Activated B cell treated with CpG ODN at 0.5 μM for 24 hours (primary cell): Measurements from ENCODE around the gene VSX2. TPM values are rescaled to one million over a fixed set of nuclear protein-coding genes. Genes with fewer than 3 reads are reported as not detected.

Experiments
- ATAC-seq: fragments of 200-7000 bp; cut with Tn5 transposase; one replicate; pipeline ENCODE4 v1.10.0; 2021; ENCODE audit warnings: low read depth, mild to moderate bottlenecking, moderate library complexity
- CTCF ChIA-PET: fragments of 350-600 bp; sonication (Branson Sonifier 250); formaldehyde crosslinking; loops from one replicate; lab custom pipeline; 2021; ENCODE audit warnings: antibody characterized with exemption; lab: Charles Lee
- POLR2A ChIA-PET: fragments of 350-600 bp; sonication (Branson Sonifier 250); formaldehyde crosslinking; loops from one replicate; lab custom pipeline; 2021; ENCODE audit warnings: antibody characterized with exemption; lab: Charles Lee
- DNase-seq: peaks from one replicate; pipeline ENCODE4 v3.0.0; 2022
- H3K27ac Mint-ChIP-seq: one replicate; pipeline ENCODE4 v1.8.0; 2020; ENCODE audit warnings: mixed read lengths
- H3K27me3 Mint-ChIP-seq: one replicate; pipeline ENCODE4 v1.8.0; 2021; ENCODE audit warnings: mixed read lengths
- H3K36me3 Mint-ChIP-seq: one replicate; pipeline ENCODE4 v1.8.0; 2021; ENCODE audit warnings: low read depth, mixed read lengths
- H3K4me1 Mint-ChIP-seq: one replicate; pipeline ENCODE4 v1.8.0; 2021; ENCODE audit warnings: mixed read lengths
- H3K4me3 Mint-ChIP-seq: one replicate; pipeline ENCODE4 v1.8.0; 2020; ENCODE audit warnings: mild to moderate bottlenecking, mixed read lengths
- H3K9me3 Mint-ChIP-seq: one replicate; pipeline ENCODE4 v1.8.0; 2020; ENCODE audit warnings: mixed read lengths
- CTCF ChIP-seq: fragments of 200-600 bp; IDR thresholded peaks from one replicate; pipeline ENCODE4 v1.8.0; 2022; ENCODE audit warnings: antibody characterized with exemption, mild to moderate bottlenecking
- intact Hi-C: fragments of 100-400 bp; cut with micrococcal nuclease; formaldehyde crosslinking; loops from one replicate; pipeline ENCODE4 v1.15.1; 2024
- total RNA-seq: library from RNA; stranded (reverse); gene quantifications from 2 replicates; pipeline ENCODE4 v1.2.3, GENCODE V29; 2022

The VSX2 gene
- total RNA-seq, 1 donor from 2014 or later, result not detected

- no peak for TF ChIP-seq CTCF
- ATAC-seq (no peak), DNase-seq (no peak)
- H3K27me3 Mint-ChIP-seq, result peaks cover 65% of the 10 kb centered on the region
- peak overlapping the region; percentile 68 for H3K4me3 Mint-ChIP-seq
- no peaks in the 10 kb centered on the region for H3K36me3 Mint-ChIP-seq
- peaks cover 26% of the 10 kb centered on the region for H3K4me1 Mint-ChIP-seq
- H3K27ac Mint-ChIP-seq, result no peak overlapping the region
- intact Hi-C loops, result no loop called here
- no peaks in the 10 kb centered on the region for H3K9me3 Mint-ChIP-seq
- CTCF ChIA-PET, result no interaction called here
- POLR2A ChIA-PET, result no interaction called here
Observed at GRCh38 chr14:74239848-74240793, 872 bp downstream of the VSX2 start.

GRCh38 chr14:74240794-74241651 is 1.8 kb downstream of the VSX2 start:
- no peaks in the 10 kb centered on the region for H3K9me3 Mint-ChIP-seq
- peaks cover 71% of the 10 kb centered on the region for H3K27me3 Mint-ChIP-seq
- no peak overlapping the region for H3K27ac Mint-ChIP-seq
- intact Hi-C loops, result no loop called here
- H3K36me3 Mint-ChIP-seq, result no peaks in the 10 kb centered on the region
- DNase-seq (no peak), ATAC-seq (peak; percentile 45)
- ChIA-PET POLR2A (no interaction called here), CTCF (interaction anchor here (1.1 kb wide), 1 partner anchor 22 kb away, joined by 3 read pairs; no protein-coding TSS in a partner anchor)
- peak overlapping the region; percentile 68 for H3K4me3 Mint-ChIP-seq
- no peak for TF ChIP-seq CTCF
- peaks cover 26% of the 10 kb centered on the region for H3K4me1 Mint-ChIP-seq

- ChIA-PET POLR2A (interaction anchor here (0.7 kb wide), 1 partner anchor 120 kb away, joined by 4 read pairs; no protein-coding TSS in a partner anchor), CTCF (interaction anchor here (1.1 kb wide), 1 partner anchor 23 kb away, joined by 3 read pairs; no protein-coding TSS in a partner anchor)
- Mint-ChIP-seq H3K27me3 (peaks cover 73% of the 10 kb centered on the region), H3K4me3 (peak overlapping the region; percentile 68), H3K36me3 (no peaks in the 10 kb centered on the region), H3K27ac (no peak overlapping the region), H3K4me1 (peaks cover 26% of the 10 kb centered on the region), H3K9me3 (no peaks in the 10 kb centered on the region)
- TF ChIP-seq CTCF, result no peak
- DNase-seq (no peak), ATAC-seq (no peak)
- intact Hi-C loops, result no loop called here
Observed at GRCh38 chr14:74241652-74242017, 2.4 kb downstream of the VSX2 start.

- H3K27me3 Mint-ChIP-seq, result peaks cover 76% of the 10 kb centered on the region
- intact Hi-C loops, result no loop called here
- ChIA-PET POLR2A (interaction anchor here (0.7 kb wide), 1 partner anchor 119 kb away, joined by 4 read pairs; no protein-coding TSS in a partner anchor), CTCF (interaction anchor here (1.1 to 1.2 kb wide), 2 partner anchors 15 to 23 kb away, joined by 3 read pairs; no protein-coding TSS in a partner anchor)
- no peaks in the 10 kb centered on the region for H3K9me3 Mint-ChIP-seq
- ATAC-seq, result no peak
- no peak overlapping the region for H3K27ac Mint-ChIP-seq
- TF ChIP-seq CTCF, result no peak
- H3K36me3 Mint-ChIP-seq, result no peaks in the 10 kb centered on the region
- H3K4me3 Mint-ChIP-seq, result peak overlapping the region; percentile 68
- H3K4me1 Mint-ChIP-seq, result peaks cover 26% of the 10 kb centered on the region
- DNase-seq, result no peak
Observed at GRCh38 chr14:74242021-74242779, 3.0 kb downstream of the VSX2 start.
